Nephron progenitor cell (in vitro differentiated cells): Measurements from ENCODE around the gene LACTB.

Source experiments
- DNase-seq: peaks from one replicate; pipeline ENCODE4 v3.0.0; 2021
- H3K27ac Mint-ChIP-seq: 2 replicates; pipeline ENCODE4 v1.8.0; 2021; ENCODE audit warnings: mild to moderate bottlenecking, moderate library complexity, mixed read lengths
- H3K27me3 Mint-ChIP-seq: 2 replicates; pipeline ENCODE4 v1.8.0; 2021; ENCODE audit warnings: mild to moderate bottlenecking, low read depth, mixed read lengths; ENCODE audit not compliant: poor library complexity
- H3K36me3 Mint-ChIP-seq: 2 replicates; pipeline ENCODE4 v1.8.0; 2021; ENCODE audit warnings: low read depth, mixed read lengths
- H3K4me1 Mint-ChIP-seq: 2 replicates; pipeline ENCODE4 v1.8.0; 2021; ENCODE audit warnings: mixed read lengths
- H3K4me3 Mint-ChIP-seq: 2 replicates; pipeline ENCODE4 v1.8.0; 2021; ENCODE audit warnings: mild to moderate bottlenecking, moderate library complexity, mixed read lengths
- H3K9me3 Mint-ChIP-seq: 2 replicates; pipeline ENCODE4 v1.8.0; 2021; ENCODE audit warnings: mild to moderate bottlenecking, moderate library complexity, mixed read lengths
- TF ChIP-seq, protein P1 (sequence below): fragments of 200-600 bp; sonication (generic); IDR thresholded peaks from 2 replicates; pipeline ENCODE4 v1.5.0; 2021; ENCODE audit warnings: antibody characterized with exemption

LACTB gene, protein sequence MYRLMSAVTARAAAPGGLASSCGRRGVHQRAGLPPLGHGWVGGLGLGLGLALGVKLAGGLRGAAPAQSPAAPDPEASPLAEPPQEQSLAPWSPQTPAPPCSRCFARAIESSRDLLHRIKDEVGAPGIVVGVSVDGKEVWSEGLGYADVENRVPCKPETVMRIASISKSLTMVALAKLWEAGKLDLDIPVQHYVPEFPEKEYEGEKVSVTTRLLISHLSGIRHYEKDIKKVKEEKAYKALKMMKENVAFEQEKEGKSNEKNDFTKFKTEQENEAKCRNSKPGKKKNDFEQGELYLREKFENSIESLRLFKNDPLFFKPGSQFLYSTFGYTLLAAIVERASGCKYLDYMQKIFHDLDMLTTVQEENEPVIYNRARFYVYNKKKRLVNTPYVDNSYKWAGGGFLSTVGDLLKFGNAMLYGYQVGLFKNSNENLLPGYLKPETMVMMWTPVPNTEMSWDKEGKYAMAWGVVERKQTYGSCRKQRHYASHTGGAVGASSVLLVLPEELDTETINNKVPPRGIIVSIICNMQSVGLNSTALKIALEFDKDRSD

DNA sequence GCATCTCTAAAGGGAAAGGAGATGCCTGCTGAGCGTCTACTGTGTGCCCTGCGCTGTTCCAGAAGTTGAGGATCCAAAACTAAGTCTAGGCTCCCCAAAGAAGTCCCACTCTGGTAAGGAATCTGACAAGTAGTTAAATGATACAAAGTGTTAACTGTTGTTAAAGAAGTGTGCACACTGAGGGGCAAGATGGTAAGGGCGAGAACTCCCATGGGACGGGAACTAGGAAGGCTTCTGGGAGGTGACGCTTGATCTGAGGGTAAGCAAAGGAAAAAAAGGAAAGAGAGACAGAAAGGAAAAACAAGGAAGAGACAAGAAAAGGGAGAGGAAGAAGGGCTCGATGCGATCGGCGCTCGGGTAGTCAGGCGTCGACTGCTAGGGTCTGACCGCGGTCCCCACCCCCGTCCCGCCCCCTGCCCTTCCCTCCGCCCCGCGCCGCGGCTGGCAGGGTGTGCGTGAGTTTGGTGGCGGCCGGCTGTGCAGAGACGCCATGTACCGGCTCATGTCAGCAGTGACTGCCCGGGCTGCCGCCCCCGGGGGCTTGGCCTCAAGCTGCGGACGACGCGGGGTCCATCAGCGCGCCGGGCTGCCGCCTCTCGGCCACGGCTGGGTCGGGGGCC is at the start of gene LACTB:
TSS of gene LACTB (plus strand) at position 480 of the 620 bp plus-strand sequence. CDS start at position 491, 11 bp downstream.
- Mint-ChIP-seq H3K9me3 (peaks cover 34% of the 10 kb centered on the region), H3K27me3 (peaks cover 10% of the 10 kb centered on the region), H3K27ac (peak within 1 kb of the TSS; percentile 2), H3K36me3 (peaks cover 17% of the 10 kb centered on the region), H3K4me3 (peak within 1 kb of the TSS; percentile 88), H3K4me1 (peaks cover 35% of the 10 kb centered on the region)
- TF ChIP-seq, protein P1, sequence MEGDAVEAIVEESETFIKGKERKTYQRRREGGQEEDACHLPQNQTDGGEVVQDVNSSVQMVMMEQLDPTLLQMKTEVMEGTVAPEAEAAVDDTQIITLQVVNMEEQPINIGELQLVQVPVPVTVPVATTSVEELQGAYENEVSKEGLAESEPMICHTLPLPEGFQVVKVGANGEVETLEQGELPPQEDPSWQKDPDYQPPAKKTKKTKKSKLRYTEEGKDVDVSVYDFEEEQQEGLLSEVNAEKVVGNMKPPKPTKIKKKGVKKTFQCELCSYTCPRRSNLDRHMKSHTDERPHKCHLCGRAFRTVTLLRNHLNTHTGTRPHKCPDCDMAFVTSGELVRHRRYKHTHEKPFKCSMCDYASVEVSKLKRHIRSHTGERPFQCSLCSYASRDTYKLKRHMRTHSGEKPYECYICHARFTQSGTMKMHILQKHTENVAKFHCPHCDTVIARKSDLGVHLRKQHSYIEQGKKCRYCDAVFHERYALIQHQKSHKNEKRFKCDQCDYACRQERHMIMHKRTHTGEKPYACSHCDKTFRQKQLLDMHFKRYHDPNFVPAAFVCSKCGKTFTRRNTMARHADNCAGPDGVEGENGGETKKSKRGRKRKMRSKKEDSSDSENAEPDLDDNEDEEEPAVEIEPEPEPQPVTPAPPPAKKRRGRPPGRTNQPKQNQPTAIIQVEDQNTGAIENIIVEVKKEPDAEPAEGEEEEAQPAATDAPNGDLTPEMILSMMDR, result no peak
- peak; percentile 86 for DNase-seq

DNA sequence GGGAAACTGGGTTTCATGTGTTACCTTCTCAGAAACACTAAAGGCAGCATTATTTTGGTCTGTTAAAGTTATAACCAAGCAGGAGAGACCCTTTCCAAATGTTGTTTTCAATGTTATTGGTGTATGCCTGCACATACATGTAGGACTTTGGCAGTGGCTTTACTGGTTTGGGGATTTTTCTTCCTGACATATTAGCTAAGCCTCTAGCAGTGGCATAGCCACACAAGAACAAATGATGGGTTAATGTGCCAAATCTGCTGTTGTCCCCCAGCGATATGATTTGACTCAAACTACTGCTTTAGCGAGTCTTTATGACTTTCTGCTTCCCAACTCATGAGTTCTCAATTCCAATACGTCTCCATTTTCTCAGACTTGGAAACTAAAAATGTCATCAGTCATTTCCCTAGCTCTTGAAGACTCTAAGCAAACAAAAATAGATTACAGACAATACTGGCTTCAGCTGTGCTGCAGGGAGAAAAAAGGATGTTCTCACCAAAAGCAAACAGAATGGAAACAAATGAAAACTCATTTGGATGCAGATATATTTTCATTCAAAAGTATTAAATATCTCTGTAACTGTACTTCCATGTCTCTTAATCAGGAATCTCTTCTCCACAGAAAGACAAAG is 49.5 kb upstream of the LACTB start:
- H3K36me3 Mint-ChIP-seq, result peaks cover 51% of the 10 kb centered on the region
- no peak overlapping the region for H3K4me3 Mint-ChIP-seq
- H3K27ac Mint-ChIP-seq, result no peak overlapping the region
- H3K27me3 Mint-ChIP-seq, result peaks cover 7% of the 10 kb centered on the region
- H3K4me1 Mint-ChIP-seq, result peaks cover 42% of the 10 kb centered on the region
- TF ChIP-seq, protein P1, result no peak
- peaks cover 3% of the 10 kb centered on the region for H3K9me3 Mint-ChIP-seq
- DNase-seq, result no peak

DNA sequence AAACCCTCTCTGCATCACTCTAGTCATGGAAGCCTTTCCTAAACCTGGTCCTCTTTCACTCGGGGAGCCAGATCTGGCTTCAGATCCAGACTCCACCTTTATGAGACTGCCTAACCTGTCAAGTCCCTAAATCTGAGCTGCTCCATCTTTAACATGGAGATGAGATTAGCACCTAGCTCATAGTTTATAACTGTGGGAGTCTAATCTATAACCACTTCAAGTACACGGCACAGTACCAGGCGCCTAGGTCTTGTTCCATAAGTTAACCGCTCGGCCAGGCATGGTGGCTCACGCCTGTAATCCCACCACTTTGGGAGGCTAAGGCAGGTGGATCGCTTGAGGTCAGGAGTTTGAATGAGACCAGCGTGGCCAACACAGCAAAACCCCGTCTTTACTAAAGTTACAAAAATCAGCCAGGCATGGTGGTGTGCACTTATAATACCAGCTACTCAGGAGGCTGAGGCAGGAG is 48.8 kb upstream of the LACTB start:
- Mint-ChIP-seq H3K36me3 (peaks cover 45% of the 10 kb centered on the region), H3K9me3 (peaks cover 3% of the 10 kb centered on the region), H3K4me3 (no peak overlapping the region), H3K27ac (no peak overlapping the region), H3K27me3 (peaks cover 7% of the 10 kb centered on the region), H3K4me1 (peaks cover 49% of the 10 kb centered on the region)
- no peak for DNase-seq
- TF ChIP-seq, protein P1, result no peak

DNA sequence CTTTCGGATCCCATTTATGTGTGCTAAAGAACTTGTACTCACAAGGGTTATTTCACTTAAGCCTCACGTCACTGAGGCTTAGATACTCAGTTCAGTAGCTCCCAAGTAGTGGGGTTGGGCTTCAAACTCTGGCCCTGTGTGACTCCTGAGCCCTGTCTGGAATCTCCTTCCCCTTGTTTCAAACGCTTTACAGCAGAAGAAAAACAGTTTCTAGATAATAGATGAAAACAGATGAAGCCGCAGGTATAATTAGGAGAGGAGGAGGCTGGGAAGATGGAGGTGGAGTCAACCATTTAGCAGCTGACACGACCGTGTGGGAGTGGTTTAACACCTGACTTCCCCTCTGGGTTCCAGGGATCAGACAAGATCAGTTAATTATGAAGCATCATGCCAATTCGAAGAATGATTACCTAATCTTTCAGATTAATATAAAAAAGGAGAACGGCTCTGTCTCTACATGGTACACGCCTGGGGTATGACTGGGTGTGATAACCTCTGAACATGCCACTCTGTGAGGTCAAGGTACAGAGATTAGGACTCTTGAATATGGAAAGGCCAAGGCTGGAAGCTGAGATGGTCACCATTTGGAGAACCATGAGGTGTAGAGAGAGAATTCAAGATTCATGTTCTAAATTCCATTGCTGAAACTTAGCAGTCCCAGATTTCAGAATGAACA is 48.0 kb upstream of the LACTB start:
- no peak overlapping the region for H3K4me3 Mint-ChIP-seq
- H3K27ac Mint-ChIP-seq, result no peak overlapping the region
- peaks cover 3% of the 10 kb centered on the region for H3K9me3 Mint-ChIP-seq
- H3K36me3 Mint-ChIP-seq, result peaks cover 38% of the 10 kb centered on the region
- TF ChIP-seq, protein P1, result no peak
- DNase-seq, result no peak
- H3K27me3 Mint-ChIP-seq, result peaks cover 7% of the 10 kb centered on the region
- H3K4me1 Mint-ChIP-seq, result peaks cover 49% of the 10 kb centered on the region

DNA sequence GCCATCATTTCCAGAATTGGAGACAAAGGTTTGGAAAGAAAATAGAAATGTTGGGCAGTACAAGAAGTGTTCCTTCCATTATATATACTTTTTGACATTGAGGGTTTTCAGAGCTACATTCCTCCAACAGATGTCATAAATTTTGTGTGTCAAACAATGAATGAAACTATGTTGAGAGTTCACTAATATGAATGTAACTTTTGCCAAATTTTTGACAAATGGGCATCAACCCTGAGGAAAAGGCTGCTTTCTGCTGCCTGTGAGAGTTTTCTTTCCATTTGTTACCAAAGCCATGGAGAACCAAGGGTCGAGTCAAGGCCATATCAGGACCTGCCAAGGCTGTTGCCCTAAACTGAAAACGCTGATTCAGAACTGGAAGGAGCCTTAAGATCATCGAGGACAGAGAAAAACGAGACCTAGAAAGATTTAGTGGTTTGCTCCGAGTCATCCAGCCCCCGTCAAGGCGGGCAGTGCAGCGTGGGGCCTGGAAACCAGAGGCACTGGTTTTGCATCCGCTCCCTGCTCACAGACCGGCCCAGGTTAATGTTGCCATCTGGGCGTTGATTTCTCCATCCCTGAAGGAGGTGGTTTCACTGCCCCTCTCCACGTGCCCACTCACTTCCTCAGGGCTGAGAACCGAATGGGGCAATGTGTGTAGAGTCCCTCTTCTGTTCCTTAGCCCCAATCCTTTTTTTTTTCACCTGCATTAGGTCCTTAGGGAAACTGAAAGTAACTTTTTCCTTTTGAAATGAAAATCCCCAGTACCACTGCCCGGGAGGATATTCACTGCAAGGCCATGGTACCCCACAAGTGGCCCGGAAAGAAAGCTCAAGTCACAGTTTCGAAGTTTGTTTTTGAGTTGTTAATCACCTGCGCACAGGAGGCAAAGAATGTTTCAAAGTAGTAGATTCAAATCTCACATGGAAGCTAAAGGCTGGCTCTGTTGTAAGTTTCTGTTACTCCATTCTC is 46.4 kb upstream of the LACTB start:
- Mint-ChIP-seq H3K27ac (peak overlapping the region; percentile 70), H3K4me1 (peaks cover 64% of the 10 kb centered on the region), H3K36me3 (peaks cover 28% of the 10 kb centered on the region), H3K9me3 (peaks cover 3% of the 10 kb centered on the region), H3K27me3 (peaks cover 7% of the 10 kb centered on the region), H3K4me3 (no peak overlapping the region)
- no peak for DNase-seq
- TF ChIP-seq, protein P1, result no peak
